NCI-H1092 treated with DMSO at 0.1 percent for 48 hours (cell line): ENCODE measurements around the gene CLDN10.
"Not testable (repeated sequence)": the region's sequence is repeated elsewhere in the genome, so short reads cannot be mapped to it uniquely, and the experiment has no call there.

Experiments
- DNase-seq: peaks from one replicate; lab custom pipeline; 2025; lab: John Stamatoyannopoulos, UW

Gene CLDN10, protein sequence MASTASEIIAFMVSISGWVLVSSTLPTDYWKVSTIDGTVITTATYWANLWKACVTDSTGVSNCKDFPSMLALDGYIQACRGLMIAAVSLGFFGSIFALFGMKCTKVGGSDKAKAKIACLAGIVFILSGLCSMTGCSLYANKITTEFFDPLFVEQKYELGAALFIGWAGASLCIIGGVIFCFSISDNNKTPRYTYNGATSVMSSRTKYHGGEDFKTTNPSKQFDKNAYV

DNA sequence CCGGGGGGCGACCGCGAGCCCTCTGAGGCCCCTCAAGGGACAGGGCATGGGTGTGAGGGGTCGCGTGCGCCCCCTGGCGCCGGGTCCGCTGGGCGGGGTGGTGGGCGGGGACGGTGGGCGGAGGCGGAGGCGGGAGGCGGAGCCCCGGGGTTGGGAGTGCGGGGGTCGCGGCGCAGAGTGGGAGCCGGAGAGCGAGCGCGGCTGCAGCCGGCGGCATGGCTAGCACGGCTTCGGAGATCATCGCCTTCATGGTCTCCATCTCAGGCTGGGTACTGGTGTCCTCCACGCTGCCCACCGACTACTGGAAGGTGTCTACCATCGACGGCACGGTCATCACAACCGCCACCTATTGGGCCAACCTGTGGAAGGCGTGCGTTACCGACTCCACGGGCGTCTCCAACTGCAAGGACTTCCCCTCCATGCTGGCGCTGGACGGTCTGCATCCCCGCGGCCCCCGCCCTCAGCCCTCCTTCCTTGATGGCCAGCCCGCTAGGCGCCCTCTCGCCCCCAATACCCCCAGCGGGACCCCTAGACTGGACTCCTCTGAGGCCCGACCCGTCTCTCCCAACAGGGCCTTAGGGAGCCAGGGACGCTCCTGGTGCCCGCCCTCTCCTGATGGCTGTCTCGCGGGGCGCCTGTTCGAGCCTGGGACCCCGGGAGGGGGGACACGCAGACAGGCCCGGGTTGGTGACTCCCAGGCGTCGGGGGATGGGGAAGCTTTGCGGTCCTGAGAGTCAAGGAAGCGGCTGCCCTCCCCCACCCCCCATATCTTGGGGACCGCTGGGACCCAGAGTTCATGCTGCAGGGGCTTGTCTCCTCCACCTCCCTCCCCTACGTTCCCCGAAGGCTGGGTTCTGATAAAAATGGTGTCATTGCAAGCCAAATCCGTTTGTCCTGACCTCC is at the start of gene CLDN10:
TSS of gene CLDN10 (plus strand) at position 182 of the 903 bp plus-strand sequence. CDS start at position 216, 34 bp downstream.
- peak; percentile 26 for DNase-seq

DNA sequence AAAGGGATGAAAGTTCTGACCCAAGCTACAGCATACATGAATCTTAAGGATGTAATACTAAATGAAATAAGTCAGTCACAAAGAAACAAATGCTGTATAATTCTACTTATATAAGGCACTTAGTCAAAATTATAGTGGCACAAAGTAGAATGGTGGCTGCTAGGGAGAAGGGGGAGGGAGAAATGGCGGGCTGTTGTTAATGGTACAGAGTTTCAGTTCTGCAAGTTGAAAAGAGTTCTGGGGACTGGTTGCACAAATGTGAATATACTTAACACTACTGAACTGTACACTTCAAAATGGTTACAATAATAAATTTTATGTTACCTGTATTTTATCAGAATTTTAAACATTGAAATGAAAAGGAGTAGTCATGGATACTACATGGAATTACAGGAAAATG is 48.9 kb upstream of the CLDN10 start:
- no peak for DNase-seq

GRCh38 chr13:95505265-95505664 is 47.3 kb upstream of the CLDN10 start:
- DNase-seq: peak; percentile 75

DNA sequence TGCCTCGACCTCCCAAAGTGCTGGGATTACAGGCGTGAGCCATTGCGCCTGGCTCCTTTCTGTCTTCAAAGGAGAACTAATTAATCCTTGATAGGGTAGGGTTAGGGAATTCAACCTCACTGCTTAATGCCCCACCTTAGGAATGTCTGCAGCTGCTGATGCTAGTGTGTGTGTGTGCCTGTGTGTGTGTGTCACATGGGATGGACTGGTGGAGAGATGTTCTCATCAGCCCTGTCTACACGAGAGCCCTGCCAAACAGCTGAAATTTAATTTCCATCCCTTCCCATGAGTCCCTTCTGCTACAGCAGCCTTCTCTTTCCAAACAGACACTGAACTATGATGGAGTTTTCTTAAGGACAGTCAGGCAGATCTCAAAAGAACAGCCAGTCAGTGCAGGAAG is 46.5 kb upstream of the CLDN10 start:
- DNase-seq: no peak

DNA sequence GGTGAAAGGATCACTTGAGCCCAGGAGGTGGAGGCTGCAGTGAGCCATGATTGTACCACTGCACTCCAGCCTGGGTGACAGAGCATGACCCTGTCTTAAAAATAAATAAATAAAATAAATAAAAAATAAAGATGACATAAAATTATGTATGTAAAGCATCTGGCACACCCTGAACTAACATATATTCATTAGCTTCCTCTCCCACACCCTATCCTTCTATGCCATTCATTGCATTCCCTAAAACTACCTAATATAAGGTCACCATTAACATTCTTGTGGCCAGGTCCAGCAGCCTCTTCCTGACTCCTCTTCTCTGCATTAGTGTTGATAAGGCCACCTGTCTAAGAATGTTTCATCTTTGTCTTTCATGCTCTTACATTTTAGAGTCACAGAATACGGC is 44.5 kb upstream of the CLDN10 start:
- no peak for DNase-seq

GRCh38 chr13:95508996-95509395 is 43.5 kb upstream of the CLDN10 start:
- no peak for DNase-seq

GRCh38 chr13:95509521-95510310 is 42.8 kb upstream of the CLDN10 start:
- no peak for DNase-seq

DNA sequence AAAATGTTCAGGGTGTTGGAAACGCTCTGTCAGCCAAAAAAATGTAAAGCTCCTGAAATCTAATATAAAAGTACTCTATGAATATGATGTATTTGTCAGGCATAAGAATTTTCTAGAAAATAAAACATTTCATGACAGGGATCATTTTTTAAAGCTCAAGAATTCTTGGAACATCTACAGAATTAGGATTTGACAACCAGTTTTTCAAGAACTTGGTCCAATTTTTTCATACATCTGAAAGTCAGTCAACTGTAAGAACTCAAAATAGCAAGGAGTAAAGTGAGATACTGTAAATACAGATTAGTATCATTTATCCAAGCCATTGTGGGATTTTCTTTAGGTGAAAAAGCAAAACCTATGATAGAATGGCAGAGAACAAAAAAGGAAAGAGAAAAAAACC is 41.6 kb upstream of the CLDN10 start:
- DNase-seq: no peak

GRCh38 chr13:95512424-95512823 is 40.1 kb upstream of the CLDN10 start:
- DNase-seq: no peak

DNA sequence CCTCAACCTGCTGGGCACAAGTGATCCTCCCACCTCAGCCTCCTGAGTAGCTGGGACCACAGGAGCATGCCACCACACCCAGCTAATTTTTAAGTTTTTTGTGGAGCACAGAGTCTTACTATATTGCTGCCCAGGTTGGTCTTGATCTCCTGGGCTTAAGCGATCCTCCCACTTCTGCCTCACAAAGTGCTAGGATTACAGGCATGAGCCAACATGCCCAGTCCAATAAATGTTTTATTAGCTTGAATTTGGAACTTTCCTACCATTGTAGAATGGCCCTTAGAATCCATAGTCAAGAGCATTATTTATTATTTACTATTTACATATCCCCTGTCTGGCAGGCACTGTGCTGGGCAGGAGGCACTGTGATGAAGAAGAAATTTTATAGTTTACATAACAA is 39.6 kb upstream of the CLDN10 start:
- DNase-seq: no peak

DNA sequence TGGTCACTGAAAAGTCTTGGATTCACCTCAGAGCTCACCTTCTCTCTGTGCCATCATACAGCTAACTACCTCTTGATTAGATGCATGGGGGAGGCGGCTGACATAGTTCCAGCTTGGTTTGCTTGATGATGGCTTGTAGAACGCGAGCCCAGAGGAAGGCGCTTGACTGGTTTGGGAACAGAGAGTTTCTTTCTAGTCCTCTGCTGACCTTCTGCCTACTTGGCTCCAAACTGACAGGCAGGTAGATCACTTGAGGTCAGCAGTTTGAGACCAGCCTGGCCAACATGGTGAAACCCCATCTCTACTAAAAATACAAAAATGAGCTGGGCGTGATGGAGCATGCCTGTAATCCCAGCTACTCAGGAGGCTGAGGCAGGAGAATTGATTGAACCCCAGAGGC is 36.9 kb upstream of the CLDN10 start:
- DNase-seq: not testable (repeated sequence)

DNA sequence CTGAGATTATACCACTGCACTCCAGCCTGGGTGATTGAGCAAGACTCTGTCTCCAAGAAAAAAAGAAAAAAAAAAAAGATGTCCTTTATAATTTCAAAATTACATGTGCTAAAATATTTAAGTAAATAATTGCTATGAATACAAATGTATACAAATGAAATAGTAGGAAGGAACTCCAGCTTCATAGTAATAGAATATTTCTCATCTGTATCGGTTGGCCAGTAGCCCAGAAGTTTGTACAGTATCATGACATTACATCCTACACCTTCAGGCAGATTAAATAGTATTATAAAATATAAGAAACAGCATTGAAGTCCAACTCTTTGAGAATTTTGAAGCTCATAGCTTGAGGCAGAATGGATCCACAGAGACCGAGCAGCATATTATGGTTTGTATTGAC is 36.5 kb upstream of the CLDN10 start:
- DNase-seq: no peak

- DNase-seq: no peak
These were observed 36.0 kb upstream of the CLDN10 start for GRCh38 chr13:95516492-95516891.

DNA sequence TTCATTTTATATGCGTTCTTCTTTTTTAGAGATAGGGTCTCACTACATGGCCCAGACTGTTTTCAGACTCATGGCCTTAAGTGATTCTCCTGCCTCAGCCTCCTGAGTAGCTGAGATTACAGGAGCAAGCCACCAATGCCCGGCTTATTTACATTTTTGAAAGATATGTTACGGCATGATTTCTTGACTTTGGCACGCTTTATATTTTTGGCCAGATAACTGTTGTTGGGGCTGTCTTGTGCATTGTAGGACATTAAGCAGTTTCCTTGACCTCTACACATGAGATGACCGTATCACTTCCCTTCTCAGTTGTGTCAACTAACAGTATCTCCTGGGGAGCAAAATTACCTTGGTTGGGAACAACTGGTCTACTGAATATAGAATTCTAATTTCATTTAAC is 28.9 kb upstream of the CLDN10 start:
- no peak for DNase-seq

- no peak for DNase-seq
These were observed 28.1 kb upstream of the CLDN10 start for GRCh38 chr13:95524264-95524901.

GRCh38 chr13:95527955-95528354 is 24.6 kb upstream of the CLDN10 start:
- DNase-seq: no peak

DNA sequence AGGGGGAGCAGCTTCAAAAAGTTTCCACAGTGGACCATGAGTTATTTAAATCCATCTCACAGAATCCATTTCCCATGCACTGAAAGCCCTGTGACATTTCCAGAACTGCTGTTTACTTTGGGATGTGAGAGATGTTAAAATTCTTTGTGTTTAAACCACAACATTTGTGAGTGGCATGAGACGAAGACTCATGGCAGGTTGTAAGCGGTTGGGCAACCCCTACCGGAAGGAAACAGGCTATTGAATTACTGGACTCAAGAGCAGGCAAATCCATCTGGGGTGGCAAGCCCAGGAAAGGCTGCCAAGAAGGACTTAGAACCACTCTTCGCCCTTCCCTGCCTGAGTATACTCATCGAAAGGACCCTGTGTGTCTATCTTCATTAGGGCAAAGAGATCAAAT is 22.3 kb upstream of the CLDN10 start:
- DNase-seq: peak; percentile 94

- no peak for DNase-seq
These were observed 18.9 kb upstream of the CLDN10 start for GRCh38 chr13:95533545-95534160.

DNA sequence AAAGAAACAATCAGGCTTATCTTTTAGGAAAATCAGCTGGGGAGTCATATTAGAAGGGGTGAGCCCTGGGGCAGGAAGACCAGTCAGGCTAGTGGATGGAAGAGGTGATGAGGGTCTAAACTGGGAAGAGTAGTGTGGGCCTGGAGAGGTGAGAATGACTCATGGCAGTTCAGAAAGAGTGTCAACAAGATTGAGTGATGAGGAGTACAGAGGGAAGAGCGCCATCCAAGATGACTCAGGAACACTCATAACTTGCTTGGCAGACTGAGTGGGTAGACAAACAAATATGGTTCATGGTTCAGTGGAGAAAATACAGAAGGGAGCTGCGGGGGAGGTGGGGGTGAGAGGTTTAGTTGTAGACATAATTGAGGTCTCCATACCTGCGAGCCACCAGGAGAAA is 17.3 kb upstream of the CLDN10 start:
- peak; percentile 23 for DNase-seq

DNA sequence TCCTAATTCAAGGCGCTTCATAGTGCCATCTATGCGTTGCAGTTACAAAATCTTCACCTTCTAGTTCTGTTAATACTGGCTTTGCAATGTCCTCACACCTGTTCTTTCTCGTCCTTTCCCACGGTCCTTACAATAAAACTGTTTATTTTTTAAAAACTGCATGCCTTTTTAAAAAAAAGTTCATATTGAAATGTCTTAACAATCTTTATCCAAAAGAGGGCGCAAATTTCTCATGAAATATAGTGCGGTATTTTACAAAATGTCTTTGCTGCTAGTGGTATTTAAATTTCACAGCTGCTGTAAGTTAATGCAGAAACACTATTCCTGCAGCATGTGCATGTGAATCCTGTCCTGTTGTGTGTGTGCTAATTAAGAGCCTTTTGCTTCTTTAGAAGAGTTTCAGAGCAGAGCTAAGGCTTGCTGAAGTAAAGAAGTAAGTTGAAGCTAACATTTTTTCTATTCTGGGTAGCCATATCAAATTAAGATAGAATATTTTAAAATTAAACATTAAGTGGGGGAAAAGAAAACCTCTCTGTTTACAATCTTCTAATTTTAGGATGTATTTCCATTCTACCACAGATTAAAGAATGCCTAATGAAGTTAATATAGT is 15.8 kb upstream of the CLDN10 start:
- DNase-seq: peak; percentile 41

DNA sequence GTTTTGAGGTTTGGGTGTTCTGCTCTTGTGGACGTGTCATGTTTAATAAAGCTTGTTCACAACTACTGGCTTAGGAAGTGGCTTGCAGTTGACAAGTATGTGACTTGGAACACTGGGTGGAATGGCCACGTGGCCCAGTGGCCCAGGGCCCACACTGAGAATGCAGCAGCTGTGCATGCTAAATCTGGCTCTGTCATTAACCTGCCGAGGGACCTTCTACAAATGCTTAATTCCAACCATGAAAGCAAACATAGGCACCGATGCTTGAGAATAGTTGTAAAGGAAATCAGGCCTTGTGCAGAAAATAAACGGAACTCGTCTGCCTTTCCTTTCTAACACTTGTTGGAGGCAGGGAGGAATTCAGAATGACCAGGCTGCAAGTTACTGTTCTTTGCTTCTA is 11.6 kb upstream of the CLDN10 start:
- peak; percentile 50 for DNase-seq
